SU-DHL-6 (cell line): ENCODE results near the gene GANAB.

Experiments
- CTCF ChIP-seq: fragments of 200-600 bp; sonication (generic); IDR thresholded peaks from one replicate; pipeline ENCODE4 v1.5.1; 2017; ENCODE audit warnings: antibody characterized with exemption, mild to moderate bottlenecking, low read length, moderate library complexity; ENCODE audit not compliant: insufficient read depth, poor library complexity, severe bottlenecking
- EZH2phosphoT487 ChIP-seq: fragments of 200-600 bp; sonication (generic), shearing (Covaris generic); conservative IDR thresholded peaks from 2 replicates; pipeline ENCODE4 v1.6.1; 2018; ENCODE audit warnings: mild to moderate bottlenecking, antibody characterized with exemption, low read length, moderate library complexity, mixed read lengths

GRCh38 chr11:62592146-62592815, 54.1 kb downstream of the GANAB start:
- no peak for TF ChIP-seq CTCF
- no peak for TF ChIP-seq EZH2phosphoT487
